SK-N-SH (cell line): Measurements from ENCODE around the gene GLOD5. TPM values are rescaled to one million over a fixed set of nuclear protein-coding genes. Genes with fewer than 3 reads are reported as not detected.

Source experiments
- CTCF ChIA-PET: fragments of 300-600, 350-600 bp; formaldehyde crosslinking; extraction: SDS; loops from one replicate; lab custom pipeline; 2021; lab: Yijun Ruan, JAX
- POLR2A ChIA-PET: fragments of 350-600 bp; sonication (Branson Sonifier 250); formaldehyde crosslinking; extraction: SDS; loops from one replicate; lab custom pipeline; 2020; ENCODE audit warnings: antibody characterized with exemption, inconsistent platforms; lab: Yijun Ruan, JAX
- DNase-seq: peaks from one replicate; pipeline ENCODE4 v3.0.0; 2012
- H2AFZ ChIP-seq: fragments of 200-600 bp; sonication (generic); 2 replicates; pipeline ENCODE4 v1.8.1; 2016; ENCODE audit warnings: antibody characterized with exemption, mild to moderate bottlenecking, low read depth
- H3F3A ChIP-seq: fragments of 200-600 bp; sonication (generic); replicated peaks from 2 replicates; pipeline ENCODE3; 2016; ENCODE audit warnings: antibody characterized with exemption, mild to moderate bottlenecking; ENCODE audit not compliant: insufficient read depth
- H3K27ac ChIP-seq, 2 experiments: fragments of 200-500 bp in 1 of 2; fragments of 200-600 bp in 1 of 2; sonication (Bioruptor generic) in 1 of 2; sonication (generic), shearing (Covaris generic) in 1 of 2; 2 replicates each; pipeline versions ENCODE4 v1.5.1 to v1.6.1; 2014 to 2016; ENCODE audit warnings: low read depth in 2 of 2, inconsistent platforms in 1 of 2, low read length in 1 of 2, mild to moderate bottlenecking in 1 of 2, mixed read lengths in 1 of 2
- H3K27me3 ChIP-seq: fragments of 200-600 bp; sonication (generic), shearing (Covaris generic); 2 replicates; pipeline ENCODE4 v1.6.1; 2016; ENCODE audit warnings: mixed run types; ENCODE audit not compliant: insufficient read depth
- H3K36me3 ChIP-seq, 2 experiments: fragments of 200-500 bp in 1 of 2; fragments of 200-600 bp in 1 of 2; sonication (Bioruptor generic) in 1 of 2; sonication (generic) in 1 of 2; replicated peaks in 1 of 2; 2 replicates each; pipeline versions ENCODE3 to v1.5.1; 2014 to 2016; ENCODE audit warnings: low read length in 1 of 2, mild to moderate bottlenecking in 1 of 2; ENCODE audit not compliant: insufficient read depth in 2 of 2, control insufficient read depth in 1 of 2
- H3K4me1 ChIP-seq, 2 experiments: fragments of 200-500 bp in 1 of 2; fragments of 200-600 bp in 1 of 2; sonication (Bioruptor generic) in 1 of 2; sonication (generic), shearing (Covaris generic) in 1 of 2; 2 replicates each; pipeline versions ENCODE4 v1.5.1 to v1.6.1; 2014 to 2016; ENCODE audit warnings: low read depth in 1 of 2, low read length in 1 of 2, mixed run types in 1 of 2; ENCODE audit not compliant: insufficient read depth in 2 of 2, control insufficient read depth in 1 of 2
- H3K4me2 ChIP-seq: fragments of 200-600 bp; sonication (generic), shearing (Covaris generic); 2 replicates; pipeline ENCODE4 v1.6.1; 2017; ENCODE audit warnings: mixed run types
- H3K4me3 ChIP-seq, 2 experiments: fragments of 200-500 bp in 1 of 2; fragments of 200-600 bp in 1 of 2; sonication (Bioruptor generic) in 1 of 2; sonication (generic), shearing (Covaris generic) in 1 of 2; 2 replicates each; pipeline versions ENCODE4 v1.5.1 to v1.8.1; 2014 to 2016; ENCODE audit warnings: low read depth in 2 of 2, inconsistent platforms in 1 of 2, low read length in 1 of 2, mild to moderate bottlenecking in 1 of 2, mixed read lengths in 1 of 2, moderate library complexity in 1 of 2
- H3K79me2 ChIP-seq: fragments of 200-600 bp; sonication (generic); 2 replicates; pipeline ENCODE4 v1.8.1; 2017; ENCODE audit warnings: mild to moderate bottlenecking; ENCODE audit not compliant: insufficient read depth
- H3K9ac ChIP-seq: fragments of 200-600 bp; sonication (generic); 2 replicates; pipeline ENCODE4 v1.6.1; 2017; ENCODE audit warnings: mixed run types
- H3K9me2 ChIP-seq: fragments of 200-600 bp; sonication (generic); 2 replicates; pipeline ENCODE4 v1.6.1; 2017; ENCODE audit warnings: mixed run types
- H3K9me3 ChIP-seq: fragments of 200-600 bp; sonication (generic); 2 replicates; pipeline ENCODE4 v1.6.1; 2017; ENCODE audit warnings: mixed run types, mild to moderate bottlenecking, moderate library complexity
- H4K20me1 ChIP-seq: fragments of 200-600 bp; sonication (generic); 2 replicates; pipeline ENCODE4 v1.6.1; 2017; ENCODE audit warnings: mild to moderate bottlenecking, mixed run types; ENCODE audit not compliant: insufficient read depth
- CHD2 ChIP-seq: fragments of 150-350 bp; IDR thresholded peaks from 2 replicates; pipeline ENCODE4 v1.6.1; 2018; ENCODE audit warnings: low read length; ENCODE audit not compliant: partially characterized antibody
- EP300 ChIP-seq, 2 experiments: IDR thresholded peaks; 2 replicates each; pipeline versions ENCODE4 v1.4.0 to v1.6.1; 2012; ENCODE audit warnings: borderline replicate concordance in 1 of 2, low read depth in 1 of 2, low read length in 1 of 2
- EZH2phosphoT487 ChIP-seq: fragments of 200-600 bp; sonication (generic); IDR thresholded peaks from 2 replicates; pipeline ENCODE4 v1.6.1; 2017; ENCODE audit warnings: low read depth, mixed run types, mild to moderate bottlenecking, antibody characterized with exemption, moderate library complexity, borderline replicate concordance
- FOXM1 ChIP-seq: IDR thresholded peaks from 2 replicates; pipeline ENCODE4 v1.4.0; 2012; ENCODE audit warnings: low read depth, mild to moderate bottlenecking
- GABPA ChIP-seq: IDR thresholded peaks from 2 replicates; pipeline ENCODE4 v1.4.0; 2012; ENCODE audit warnings: low read depth, mild to moderate bottlenecking
- GATA2 ChIP-seq: sonication (generic); formaldehyde crosslinking; IDR thresholded peaks from 2 replicates; pipeline ENCODE4 v1.5.0; 2020; ENCODE audit warnings: mild to moderate bottlenecking, missing genetic modification reagents
- IRF3 ChIP-seq: fragments of 150-350 bp; IDR thresholded peaks from 2 replicates; pipeline ENCODE4 v1.6.1; 2016; ENCODE audit warnings: mild to moderate bottlenecking, low read depth, low read length
- MAX ChIP-seq: IDR thresholded peaks from 2 replicates; pipeline ENCODE4 v1.4.0; 2012; ENCODE audit warnings: low read depth
- MXI1 ChIP-seq: IDR thresholded peaks from 2 replicates; pipeline ENCODE4 v1.6.1; 2012; ENCODE audit warnings: mild to moderate bottlenecking, low read depth, low read length, improper control_type of control experiment
- NRF1 ChIP-seq: IDR thresholded peaks from 2 replicates; pipeline ENCODE4 v1.6.1; 2012; ENCODE audit warnings: low read depth, mild to moderate bottlenecking, low read length
- PBX3 ChIP-seq: IDR thresholded peaks from 2 replicates; pipeline ENCODE4; 2012
- POLR2AphosphoS5 ChIP-seq: IDR thresholded peaks from 2 replicates; pipeline ENCODE4 v1.6.1; 2012; ENCODE audit warnings: low read depth, low read length
- RCOR1 ChIP-seq: fragments of 150-350 bp; IDR thresholded peaks from 2 replicates; pipeline ENCODE4 v1.6.1; 2017; ENCODE audit warnings: antibody characterized with exemption, low read length
- REST ChIP-seq: IDR thresholded peaks from 2 replicates; pipeline ENCODE4 v1.6.1; 2012; ENCODE audit warnings: mild to moderate bottlenecking, low read depth, low read length, moderate library complexity
- RFX5 ChIP-seq: IDR thresholded peaks from 2 replicates; pipeline ENCODE4 v1.6.1; 2012; ENCODE audit warnings: mild to moderate bottlenecking, improper control_type of control experiment, low read length
- RXRA ChIP-seq: IDR thresholded peaks from 2 replicates; pipeline ENCODE4 v1.4.0; 2012; ENCODE audit warnings: low read depth, mild to moderate bottlenecking, borderline replicate concordance
- TAF1 ChIP-seq: IDR thresholded peaks from 2 replicates; pipeline ENCODE4 v1.6.1; 2012; ENCODE audit warnings: low read depth, mild to moderate bottlenecking, low read length, moderate library complexity, borderline replicate concordance
- TCF12 ChIP-seq: IDR thresholded peaks from 2 replicates; pipeline ENCODE4 v1.4.0; 2012
- TEAD4 ChIP-seq: IDR thresholded peaks from 2 replicates; pipeline ENCODE4 v1.4.0; 2012; ENCODE audit warnings: mild to moderate bottlenecking, borderline replicate concordance; ENCODE audit not compliant: insufficient read depth
- USF1 ChIP-seq: IDR thresholded peaks from 2 replicates; pipeline ENCODE4 v1.4.0; 2012; ENCODE audit warnings: low read depth, borderline replicate concordance
- ZBTB33 ChIP-seq: IDR thresholded peaks from 2 replicates; pipeline ENCODE4 v1.4.0; 2012; ENCODE audit warnings: low read depth, borderline replicate concordance
- WGBS: methylation state at CpG from one replicate; pipeline ENCODE4 v1.1.6; 2017; ENCODE audit warnings: low lambda C conversion rate; 5-methylcytosine and 5-hydroxymethylcytosine counted together
- polyA plus RNA-seq, 3 experiments: library from polyadenylated mRNA; depleted of rRNA; stranded (reverse); fragments of >200 nt; gene quantifications; 2 replicates each; pipeline ENCODE4 v1.2.3, GENCODE V29; 2012

Gene GLOD5
- polyA plus RNA-seq, 1 of the 3 experiments (the other 2 are of a cell fraction): not detected

GRCh38 chrX:48751343-48751742 lies 10.2 kb upstream of the GLOD5 start:
- H3K36me3 ChIP-seq: no peaks in the 10 kb centered on the region
- H3F3A ChIP-seq: no peaks in the 10 kb centered on the region
- DNase-seq: no peak
- H3K4me1 ChIP-seq: no peaks in the 10 kb centered on the region
- no peak overlapping the region for H2AFZ ChIP-seq
- H3K27ac ChIP-seq: no peak overlapping the region
- no peak overlapping the region for H3K9ac ChIP-seq
- WGBS: 65% methylated on average over 3 of the region's 3 CpGs
- H3K9me2 ChIP-seq: no peaks in the 10 kb centered on the region
- POLR2A ChIA-PET: no interaction called here
- no peak for TF ChIP-seq GATA2 (CRISPR knock-in tag)
- no peak for TF ChIP-seq TEAD4
- TF ChIP-seq FOXM1: no peak
- TF ChIP-seq TAF1: no peak
- no peak for TF ChIP-seq MXI1
- no peak for TF ChIP-seq GABPA
- no peak for TF ChIP-seq REST
- no peak for TF ChIP-seq CHD2
- TF ChIP-seq TCF12: no peak
- TF ChIP-seq USF1: no peak
- no peak for TF ChIP-seq MAX
- no peak for TF ChIP-seq PBX3
- TF ChIP-seq RCOR1: no peak
- CTCF ChIA-PET: no interaction called here
- no peaks in the 10 kb centered on the region for H3K79me2 ChIP-seq
- H3K27me3 ChIP-seq: no peaks in the 10 kb centered on the region; the same call in 1 of the 2 replicates
- H4K20me1 ChIP-seq: no peaks in the 10 kb centered on the region
- H3K4me2 ChIP-seq: no peak overlapping the region
- H3K9me3 ChIP-seq: no peaks in the 10 kb centered on the region
- no peak overlapping the region for H3K4me3 ChIP-seq

GRCh38 chrX:48752498-48752897 lies 9.0 kb upstream of the GLOD5 start:
- Histone ChIP-seq H3K4me3 (no peak overlapping the region), H3K4me1 (no peaks in the 10 kb centered on the region), H3K4me2 (no peak overlapping the region), H3K27me3 (no peaks in the 10 kb centered on the region; the same call in 1 of the 2 replicates), H3K79me2 (no peaks in the 10 kb centered on the region), H2AFZ (no peak overlapping the region), H3K36me3 (no peaks in the 10 kb centered on the region), H3K9ac (no peak overlapping the region), H4K20me1 (no peaks in the 10 kb centered on the region), H3K9me3 (no peaks in the 10 kb centered on the region), H3F3A (no peaks in the 10 kb centered on the region), H3K9me2 (no peaks in the 10 kb centered on the region), H3K27ac (no peak overlapping the region)
- ChIA-PET CTCF (no interaction called here), POLR2A (no interaction called here)
- no peak for DNase-seq
- WGBS: 0% methylated on average over 3 of the region's 7 CpGs
- no peak for TF ChIP-seq RFX5
- TF ChIP-seq ZBTB33: no peak
- TF ChIP-seq EZH2phosphoT487: no peak
- TF ChIP-seq POLR2AphosphoS5: no peak
- TF ChIP-seq NRF1: no peak
- no peak for TF ChIP-seq IRF3
- no peak for TF ChIP-seq EP300 (IDR thresholded peaks at IDR 0.05; ENCODE audit: borderline replicate concordance in 1 of 2, low read depth in 1 of 2, low read length in 1 of 2)
- no peak for TF ChIP-seq RXRA
- no peak for TF ChIP-seq GABPA
